A673 (cell line): ENCODE measurements around the gene AGBL4. TPM values are rescaled to one million over a fixed set of nuclear protein-coding genes. Genes with fewer than 3 reads are reported as not detected.

ENCODE experiments used
- BruUV-seq: library from RNA; stranded (reverse); fragments of 400-500 nt; replicated peaks from 2 replicates; lab custom pipeline; 2021; lab: Mats Ljungman, UMichigan
- CTCF ChIA-PET: fragments of 300-600 bp; sonication (Branson Sonifier 250); formaldehyde crosslinking; loops from one replicate; lab custom pipeline; 2022; ENCODE audit warnings: antibody characterized with exemption; lab: Charles Lee
- POLR2A ChIA-PET: fragments of 300-600 bp; sonication (Branson Sonifier 250); formaldehyde crosslinking; loops from one replicate; lab custom pipeline; 2022; ENCODE audit warnings: antibody characterized with exemption; ENCODE audit not compliant: low non-redundant PET; lab: Charles Lee
- DNase-seq: peaks from one replicate; pipeline ENCODE4 v3.0.0-alpha.2; 2015; ENCODE audit warnings: low spot score
- H3K27ac ChIP-seq: fragments of 200-600 bp; sonication (generic); 2 replicates; pipeline ENCODE4 v1.5.1; 2016; ENCODE audit warnings: mixed run types, low read depth, mild to moderate bottlenecking, mixed read lengths, antibody characterized with exemption, low read length; ENCODE audit not compliant: poor library complexity, severe bottlenecking
- H3K27me3 ChIP-seq: fragments of 200-600 bp; sonication (generic); replicated peaks from 2 replicates; pipeline ENCODE4 v1.6.1; 2017; ENCODE audit warnings: mixed run types, low read depth, mild to moderate bottlenecking, mixed read lengths, antibody characterized with exemption, low read length; ENCODE audit not compliant: insufficient read depth, poor library complexity
- H3K36me3 ChIP-seq: fragments of 200-600 bp; sonication (generic); 2 replicates; pipeline ENCODE4 v1.6.1; 2016; ENCODE audit warnings: mixed run types, mild to moderate bottlenecking, mixed read lengths, antibody characterized with exemption, low read length; ENCODE audit not compliant: insufficient read depth, poor library complexity, severe bottlenecking
- H3K4me1 ChIP-seq: fragments of 200-600 bp; sonication (generic); 2 replicates; pipeline ENCODE4 v1.6.1; 2017; ENCODE audit warnings: mixed run types, mild to moderate bottlenecking, mixed read lengths, antibody characterized with exemption, low read length; ENCODE audit not compliant: insufficient read depth, poor library complexity, severe bottlenecking
- H3K4me3 ChIP-seq: fragments of 200-600 bp; sonication (generic); 2 replicates; pipeline ENCODE4 v1.5.1; 2016; ENCODE audit warnings: low read depth, mixed run types, mild to moderate bottlenecking, mixed read lengths, low read length; ENCODE audit not compliant: poor library complexity, severe bottlenecking
- H3K9me3 ChIP-seq: fragments of 200-600 bp; sonication (generic); 2 replicates; pipeline ENCODE4 v1.6.1; 2016; ENCODE audit warnings: mixed run types, low read depth, mild to moderate bottlenecking, mixed read lengths, antibody characterized with exemption, low read length; ENCODE audit not compliant: poor library complexity, severe bottlenecking
- CTCF ChIP-seq: fragments of 300-800, 200-600 bp; sonication (generic); conservative IDR thresholded peaks from 2 replicates; pipeline ENCODE4 v1.5.1; 2017; ENCODE audit warnings: low read depth, mild to moderate bottlenecking, antibody characterized with exemption, low read length, moderate library complexity, mixed read lengths
- EZH2 ChIP-seq: fragments of 200-600 bp; sonication (generic); IDR thresholded peaks from 2 replicates; pipeline ENCODE4 v1.6.1; 2017; ENCODE audit warnings: borderline replicate concordance, low read depth, mild to moderate bottlenecking, mixed read lengths, antibody characterized with exemption, low read length; ENCODE audit not compliant: poor library complexity, severe bottlenecking
- intact Hi-C: fragments of 100-400 bp; cut with micrococcal nuclease; formaldehyde crosslinking; loops from one replicate; pipeline ENCODE4 v1.10.0; 2022; ENCODE audit not compliant: unreplicated experiment
- total RNA-seq: library from RNA; stranded (reverse); gene quantifications from 2 replicates; pipeline ENCODE4 v1.2.3, GENCODE V29; 2021

Gene AGBL4
- total RNA-seq, 1 experiment from 2014 or later: 0.32 TPM

- no TSS peak for BruUV-seq
- H3K4me1 ChIP-seq: no peaks in the 10 kb centered on the region
- ChIA-PET CTCF (no interaction called here), POLR2A (no interaction called here)
- no peaks in the 10 kb centered on the region for H3K27me3 ChIP-seq
- intact Hi-C loops: no loop called here
- no peak overlapping the region for H3K27ac ChIP-seq
- no peak for TF ChIP-seq CTCF
- no peak for TF ChIP-seq EZH2
- H3K36me3 ChIP-seq: no peaks in the 10 kb centered on the region
- no peaks in the 10 kb centered on the region for H3K9me3 ChIP-seq
- no peak overlapping the region for H3K4me3 ChIP-seq
- DNase-seq: no peak
These were observed 1462.3 kb downstream of the AGBL4 start for GRCh38 chr1:48561444-48561843.

- ChIA-PET CTCF (no interaction called here), POLR2A (no interaction called here)
- no peak for TF ChIP-seq CTCF
- no peak for TF ChIP-seq EZH2
- Histone ChIP-seq H3K27me3 (no peaks in the 10 kb centered on the region), H3K9me3 (no peaks in the 10 kb centered on the region), H3K4me1 (no peaks in the 10 kb centered on the region), H3K4me3 (no peak overlapping the region), H3K36me3 (no peaks in the 10 kb centered on the region), H3K27ac (no peak overlapping the region)
- no peak for DNase-seq
- intact Hi-C loops: no loop called here
- no TSS peak for BruUV-seq
These were observed 1463.2 kb downstream of the AGBL4 start for GRCh38 chr1:48560577-48560976.

GRCh38 chr1:48560116-48560515 lies 1463.6 kb downstream of the AGBL4 start:
- no peak for DNase-seq
- no peaks in the 10 kb centered on the region for H3K4me1 ChIP-seq
- ChIA-PET CTCF (no interaction called here), POLR2A (no interaction called here)
- H3K4me3 ChIP-seq: no peak overlapping the region
- intact Hi-C loops: no loop called here
- BruUV-seq: no TSS peak
- TF ChIP-seq EZH2: no peak
- H3K27me3 ChIP-seq: no peaks in the 10 kb centered on the region
- H3K27ac ChIP-seq: no peak overlapping the region
- H3K36me3 ChIP-seq: no peaks in the 10 kb centered on the region
- no peaks in the 10 kb centered on the region for H3K9me3 ChIP-seq

GRCh38 chr1:48558366-48558765 lies 1465.4 kb downstream of the AGBL4 start:
- ChIA-PET CTCF (no interaction called here), POLR2A (no interaction called here)
- Histone ChIP-seq H3K36me3 (no peaks in the 10 kb centered on the region), H3K9me3 (no peaks in the 10 kb centered on the region), H3K27me3 (no peaks in the 10 kb centered on the region), H3K4me1 (no peaks in the 10 kb centered on the region), H3K4me3 (no peak overlapping the region), H3K27ac (no peak overlapping the region)
- no peak for DNase-seq
- intact Hi-C loops: no loop called here
- no peak for TF ChIP-seq EZH2
- no peak for TF ChIP-seq CTCF
- BruUV-seq: no TSS peak
